KMS-11 (cell line): ENCODE data around the gene FCGBP.

Experiments
- H2AFZ ChIP-seq: fragments of 200-600 bp; sonication (generic); 2 replicates; pipeline ENCODE4 v1.6.1; 2016; ENCODE audit warnings: antibody characterized with exemption, mixed run types, low read depth
- H3K27ac ChIP-seq: fragments of 200-600 bp; sonication (generic); 2 replicates; pipeline ENCODE4 v1.6.1; 2016; ENCODE audit warnings: mild to moderate bottlenecking, mixed run types
- H3K27me3 ChIP-seq: fragments of 200-600 bp; sonication (generic); 2 replicates; pipeline ENCODE4 v1.6.1; 2017; ENCODE audit warnings: mild to moderate bottlenecking, low read depth, mixed run types, moderate library complexity; ENCODE audit not compliant: insufficient read depth
- H3K36me3 ChIP-seq: fragments of 200-600 bp; sonication (generic); 2 replicates; pipeline ENCODE4 v1.6.1; 2017; ENCODE audit warnings: mild to moderate bottlenecking, mixed run types; ENCODE audit not compliant: insufficient read depth
- H3K4me1 ChIP-seq: fragments of 200-600 bp; sonication (generic); 2 replicates; pipeline ENCODE4 v1.6.1; 2016; ENCODE audit warnings: mild to moderate bottlenecking, low read depth, mixed run types; ENCODE audit not compliant: poor library complexity, severe bottlenecking
- H3K4me2 ChIP-seq: fragments of 200-600 bp; sonication (generic); 2 replicates; pipeline ENCODE4 v1.7.0; 2016; ENCODE audit warnings: mild to moderate bottlenecking, mixed run types
- H3K4me3 ChIP-seq: fragments of 200-600 bp; sonication (generic); IDR thresholded peaks from 2 replicates; pipeline ENCODE4 v1.6.1; 2017; ENCODE audit warnings: low read depth, low read length, mixed read lengths; ENCODE audit not compliant: insufficient read depth
- H3K79me2 ChIP-seq: fragments of 200-600 bp; sonication (generic); 2 replicates; pipeline ENCODE4 v1.6.1; 2016; ENCODE audit warnings: low read depth, mixed run types; ENCODE audit not compliant: insufficient read depth
- H3K9ac ChIP-seq: fragments of 200-600 bp; sonication (generic); 2 replicates; pipeline ENCODE4 v1.6.1; 2016; ENCODE audit warnings: mild to moderate bottlenecking, mixed run types
- H4K20me1 ChIP-seq: fragments of 200-600 bp; sonication (generic); 2 replicates; pipeline ENCODE4 v1.6.1; 2016; ENCODE audit warnings: mild to moderate bottlenecking, mixed run types; ENCODE audit not compliant: insufficient read depth
- TF ChIP-seq, protein P1 (sequence below): fragments of 200-600 bp; sonication (generic); conservative IDR thresholded peaks from 2 replicates; pipeline ENCODE4 v1.6.1; 2017; ENCODE audit warnings: low read depth, mild to moderate bottlenecking, antibody characterized with exemption, low read length, moderate library complexity, mixed read lengths

The FCGBP gene

DNA sequence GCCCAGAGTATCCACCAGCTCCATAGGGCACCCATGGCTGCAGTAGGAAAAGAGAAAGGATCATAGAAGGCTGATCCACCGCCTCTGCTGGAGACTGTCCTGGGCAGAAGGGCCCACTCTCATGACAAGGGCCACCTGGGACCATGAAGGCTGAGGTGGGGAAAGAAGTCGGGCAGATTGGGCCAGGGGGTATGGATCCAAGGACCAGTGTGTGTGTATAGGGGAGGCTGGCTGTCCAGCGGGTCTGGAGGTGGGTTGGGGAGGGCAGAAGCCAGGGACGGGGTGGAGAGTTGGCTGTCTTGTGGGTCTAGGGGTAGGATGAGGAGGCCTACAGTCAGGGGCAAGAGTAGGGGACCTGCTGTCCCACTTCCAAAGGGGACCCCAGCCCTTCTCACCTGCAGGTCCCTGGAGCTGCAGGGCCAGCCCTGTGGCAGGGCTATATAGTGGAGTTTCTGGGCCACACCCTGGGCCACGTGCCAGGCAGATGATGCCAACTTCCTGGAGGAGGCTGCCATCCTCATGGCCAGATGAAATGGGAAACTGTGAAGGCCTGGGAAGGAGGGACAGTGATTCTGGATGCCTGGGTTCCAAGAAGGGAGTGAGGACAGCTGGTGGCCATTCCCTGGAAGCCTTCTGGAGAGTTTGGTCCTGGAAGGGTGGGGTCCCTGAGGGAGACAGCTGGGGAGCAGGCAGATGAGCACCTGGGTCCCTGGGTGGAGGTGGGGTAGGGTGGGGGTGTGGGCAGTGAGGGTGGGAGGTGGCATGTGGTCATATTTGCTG is at the start of gene FCGBP:
FCGBP (minus strand) TSS at position 51 of the 780 bp plus-strand sequence.
- H3K4me2 ChIP-seq: no peak within 1 kb of the TSS
- no peaks in the 10 kb centered on the region for H3K4me1 ChIP-seq
- no peaks in the 10 kb centered on the region for H3K79me2 ChIP-seq
- TF ChIP-seq, protein P1, sequence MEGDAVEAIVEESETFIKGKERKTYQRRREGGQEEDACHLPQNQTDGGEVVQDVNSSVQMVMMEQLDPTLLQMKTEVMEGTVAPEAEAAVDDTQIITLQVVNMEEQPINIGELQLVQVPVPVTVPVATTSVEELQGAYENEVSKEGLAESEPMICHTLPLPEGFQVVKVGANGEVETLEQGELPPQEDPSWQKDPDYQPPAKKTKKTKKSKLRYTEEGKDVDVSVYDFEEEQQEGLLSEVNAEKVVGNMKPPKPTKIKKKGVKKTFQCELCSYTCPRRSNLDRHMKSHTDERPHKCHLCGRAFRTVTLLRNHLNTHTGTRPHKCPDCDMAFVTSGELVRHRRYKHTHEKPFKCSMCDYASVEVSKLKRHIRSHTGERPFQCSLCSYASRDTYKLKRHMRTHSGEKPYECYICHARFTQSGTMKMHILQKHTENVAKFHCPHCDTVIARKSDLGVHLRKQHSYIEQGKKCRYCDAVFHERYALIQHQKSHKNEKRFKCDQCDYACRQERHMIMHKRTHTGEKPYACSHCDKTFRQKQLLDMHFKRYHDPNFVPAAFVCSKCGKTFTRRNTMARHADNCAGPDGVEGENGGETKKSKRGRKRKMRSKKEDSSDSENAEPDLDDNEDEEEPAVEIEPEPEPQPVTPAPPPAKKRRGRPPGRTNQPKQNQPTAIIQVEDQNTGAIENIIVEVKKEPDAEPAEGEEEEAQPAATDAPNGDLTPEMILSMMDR: no peak
- no peaks in the 10 kb centered on the region for H3K36me3 ChIP-seq
- H3K27me3 ChIP-seq: no peaks in the 10 kb centered on the region
- H3K4me3 ChIP-seq: no peak within 1 kb of the TSS
- H3K27ac ChIP-seq: no peak within 1 kb of the TSS
- H4K20me1 ChIP-seq: no peaks in the 10 kb centered on the region
- no peak within 1 kb of the TSS for H3K9ac ChIP-seq
- no peak within 1 kb of the TSS for H2AFZ ChIP-seq

DNA sequence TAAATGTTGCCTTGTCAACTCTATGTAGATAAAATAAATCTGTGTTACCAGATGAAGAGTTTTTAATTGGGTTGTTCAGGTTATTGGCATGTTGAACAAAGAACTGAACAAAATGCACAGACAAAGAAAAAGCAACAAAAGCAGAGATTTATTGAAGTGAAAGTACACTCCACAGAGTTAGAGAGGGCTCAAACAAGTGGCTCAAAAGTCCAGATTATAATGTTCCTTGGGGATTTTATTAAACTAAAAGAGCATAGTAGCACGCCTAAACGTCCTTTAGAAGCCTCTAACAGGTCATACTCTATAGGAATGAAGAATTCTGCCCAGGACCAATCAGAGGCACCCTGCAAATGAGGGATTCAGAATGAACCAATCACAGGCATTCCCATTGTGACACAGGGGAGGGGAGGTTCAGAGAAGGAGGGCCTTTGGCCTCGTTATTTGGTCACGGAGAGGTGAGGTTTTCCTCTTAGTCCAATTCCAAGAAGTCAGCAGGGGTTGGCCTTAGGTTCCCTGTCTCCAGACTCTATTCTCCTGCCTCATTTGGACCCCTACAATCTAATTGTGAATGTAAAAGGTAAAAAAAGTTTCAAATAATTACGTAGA is 49.4 kb upstream of the FCGBP start:
- no peak overlapping the region for H3K27ac ChIP-seq
- H3K79me2 ChIP-seq: peaks cover 16% of the 10 kb centered on the region; the same call in 1 of the 2 replicates
- H3K9ac ChIP-seq: no peak overlapping the region
- H3K4me2 ChIP-seq: no peak overlapping the region
- TF ChIP-seq, protein P1: no peak
- peaks cover 13% of the 10 kb centered on the region; the same call in 1 of the 2 replicates for H3K36me3 ChIP-seq
- H3K27me3 ChIP-seq: no peaks in the 10 kb centered on the region
- H2AFZ ChIP-seq: no peak overlapping the region
- no peaks in the 10 kb centered on the region for H4K20me1 ChIP-seq
- H3K4me1 ChIP-seq: no peaks in the 10 kb centered on the region
- H3K4me3 ChIP-seq: no peak overlapping the region

DNA sequence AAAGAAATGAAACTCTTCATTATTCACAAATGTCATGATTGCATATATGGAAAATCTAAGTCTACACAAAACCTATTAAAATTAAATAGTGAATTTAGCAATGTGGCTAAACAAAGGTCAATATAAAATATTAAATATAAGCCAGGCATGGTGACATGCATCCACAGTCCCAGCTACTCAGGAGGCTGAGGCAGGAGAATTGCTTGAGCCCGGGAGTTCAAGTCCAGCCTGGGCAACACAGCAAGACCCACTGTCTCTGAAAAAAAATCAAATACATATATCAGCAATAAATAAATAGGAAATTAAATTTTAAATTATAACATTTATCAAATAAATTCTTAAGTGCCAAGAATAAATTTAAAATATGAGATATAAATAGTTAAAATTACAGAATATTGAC is 48.4 kb upstream of the FCGBP start:
- H3K27me3 ChIP-seq: no peaks in the 10 kb centered on the region
- peaks cover 10% of the 10 kb centered on the region; the same call in 1 of the 2 replicates for H3K79me2 ChIP-seq
- no peak overlapping the region for H3K4me3 ChIP-seq
- H3K4me2 ChIP-seq: no peak overlapping the region
- no peaks in the 10 kb centered on the region for H3K4me1 ChIP-seq
- H3K9ac ChIP-seq: no peak overlapping the region
- TF ChIP-seq, protein P1: no peak
- H4K20me1 ChIP-seq: no peaks in the 10 kb centered on the region
- peaks cover 13% of the 10 kb centered on the region; the same call in 1 of the 2 replicates for H3K36me3 ChIP-seq
- H2AFZ ChIP-seq: no peak overlapping the region
- no peak overlapping the region for H3K27ac ChIP-seq

DNA sequence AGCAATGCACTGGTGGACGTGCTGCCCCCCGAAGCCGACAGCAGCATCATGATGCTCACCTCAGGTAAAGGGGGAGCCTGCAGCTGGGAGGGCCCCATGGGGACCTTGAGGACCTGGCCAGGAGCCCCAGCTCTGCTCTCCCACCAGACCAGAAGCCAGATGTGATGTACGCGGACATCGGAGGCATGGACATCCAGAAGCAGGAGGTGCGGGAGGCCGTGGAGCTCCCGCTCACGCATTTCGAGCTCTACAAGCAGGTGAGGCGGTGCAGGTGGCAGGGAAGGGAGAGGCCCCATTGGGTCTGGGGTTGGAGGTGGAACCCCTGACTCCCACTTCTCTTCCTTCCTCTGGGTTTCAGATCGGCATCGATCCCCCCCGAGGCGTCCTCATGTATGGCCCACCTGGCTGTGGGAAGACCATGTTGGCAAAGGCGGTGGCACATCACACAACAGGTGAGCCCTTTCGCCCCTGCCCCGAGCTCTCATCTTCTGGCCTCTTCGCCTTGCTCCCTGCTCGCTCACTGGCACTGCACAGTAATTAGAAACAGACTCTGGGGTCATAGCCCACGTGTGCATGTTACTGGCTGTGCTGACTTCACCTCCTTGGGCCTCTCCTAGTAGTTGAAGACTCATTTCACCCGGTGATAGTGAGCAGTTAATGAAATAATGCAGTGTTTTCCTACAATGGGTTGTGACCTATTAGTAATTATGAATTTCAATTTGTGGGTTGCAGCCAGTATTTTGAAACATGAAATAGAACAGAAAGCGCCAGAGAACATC is 40.1 kb upstream of the FCGBP start:
- TF ChIP-seq, protein P1: no peak
- Histone ChIP-seq H3K79me2 (peaks cover 30% of the 10 kb centered on the region), H3K4me3 (no peak overlapping the region), H3K9ac (no peak overlapping the region), H3K27me3 (no peaks in the 10 kb centered on the region), H3K4me1 (peaks cover 11% of the 10 kb centered on the region), H3K4me2 (no peak overlapping the region), H3K36me3 (peaks cover 17% of the 10 kb centered on the region; the same call in 1 of the 2 replicates), H4K20me1 (no peaks in the 10 kb centered on the region), H3K27ac (no peak overlapping the region), H2AFZ (no peak overlapping the region)
